AG04449 (cell line): ENCODE measurements around the gene CACNG3.

Source experiments
- CTCF ChIA-PET: fragments of 350-600 bp; formaldehyde crosslinking; extraction: SDS; loops from one replicate; lab custom pipeline; 2021; ENCODE audit warnings: antibody characterized with exemption; lab: Yijun Ruan, JAX
- POLR2A ChIA-PET: fragments of 400-600, 350-600 bp; formaldehyde crosslinking; extraction: SDS; loops from one replicate; lab custom pipeline; 2020; ENCODE audit warnings: antibody characterized with exemption, inconsistent platforms; lab: Yijun Ruan, JAX
- DNase-seq: peaks from one replicate; pipeline ENCODE4 v3.0.0-alpha.2; 2010; ENCODE audit warnings: low read depth, low spot score
- H3K4me3 ChIP-seq: 2 replicates; pipeline ENCODE4 v1.5.1; 2011; ENCODE audit warnings: low read depth, mild to moderate bottlenecking, control low read depth, low read length
- CTCF ChIP-seq: IDR thresholded peaks from one replicate; pipeline ENCODE4 v1.5.1; 2011; ENCODE audit warnings: mild to moderate bottlenecking, moderate library complexity, low read length, control low read depth, inconsistent platforms; ENCODE audit not compliant: insufficient read depth; ENCODE audit errors: missing control alignments

CACNG3 gene

GRCh38 chr16:24272379-24272778 is 16.2 kb downstream of the CACNG3 start:
- CTCF ChIA-PET = no interaction called here
- no peak for TF ChIP-seq CTCF
- DNase-seq = no peak
- POLR2A ChIA-PET = no interaction called here
- H3K4me3 ChIP-seq = no peak overlapping the region

GRCh38 chr16:24273508-24274182 is 17.5 kb downstream of the CACNG3 start:
- no peak overlapping the region for H3K4me3 ChIP-seq
- POLR2A ChIA-PET = no interaction called here
- CTCF ChIA-PET = no interaction called here
- no peak for DNase-seq
- TF ChIP-seq CTCF = no peak

- ChIA-PET POLR2A (no interaction called here), CTCF (no interaction called here)
- no peak for DNase-seq
- TF ChIP-seq CTCF = no peak
- H3K4me3 ChIP-seq = no peak overlapping the region
Observed at GRCh38 chr16:24275413-24275812, 19.3 kb downstream of the CACNG3 start.

GRCh38 chr16:24279982-24280515 is 23.9 kb downstream of the CACNG3 start:
- ChIA-PET CTCF (no interaction called here), POLR2A (no interaction called here)
- TF ChIP-seq CTCF = no peak

GRCh38 chr16:24281466-24281865 is 25.3 kb downstream of the CACNG3 start:
- TF ChIP-seq CTCF = no peak
- no peak for DNase-seq
- POLR2A ChIA-PET = no interaction called here
- CTCF ChIA-PET = no interaction called here
- no peak overlapping the region for H3K4me3 ChIP-seq

More at GRCh38 chr16:24279982-24280515, 23.9 kb downstream of the CACNG3 start:
- DNase-seq = no peak
- no peak overlapping the region for H3K4me3 ChIP-seq

- CTCF ChIA-PET = no interaction called here
- TF ChIP-seq CTCF = no peak
Observed at GRCh38 chr16:24282141-24282540, 26.0 kb downstream of the CACNG3 start.

More at GRCh38 chr16:24282141-24282540, 26.0 kb downstream of the CACNG3 start:
- POLR2A ChIA-PET = no interaction called here
- no peak overlapping the region for H3K4me3 ChIP-seq
- DNase-seq = no peak
